HepG2 (cell line): ENCODE data around the gene SDHAF1. TPM values are rescaled to one million over a fixed set of nuclear protein-coding genes. Genes with fewer than 3 reads are reported as not detected.

Experiments used
- DMAP1 ChIP-seq: IDR thresholded peaks from 2 replicates; pipeline ENCODE4 v1.6.1; 2016
- DNMT3B ChIP-seq: conservative IDR thresholded peaks from 2 replicates; pipeline ENCODE4 v1.6.1; 2016; ENCODE audit warnings: missing biosample characterization, control low read depth
- ELF3 ChIP-seq: IDR thresholded peaks from 2 replicates; pipeline ENCODE4 v1.6.1; 2016; ENCODE audit warnings: missing genetic modification reagents, missing compliant biosample characterization
- FOSL2 ChIP-seq: sonication (generic); formaldehyde crosslinking; IDR thresholded peaks from 2 replicates; pipeline ENCODE4 v1.4.0; 2020; ENCODE audit warnings: missing genetic modification reagents
- HHEX ChIP-seq: IDR thresholded peaks from 2 replicates; pipeline ENCODE4 v1.6.1; 2016; ENCODE audit warnings: control low read depth
- JUND ChIP-seq: sonication (generic); formaldehyde crosslinking; IDR thresholded peaks from 2 replicates; pipeline ENCODE4 v1.8.0; 2022; ENCODE audit warnings: mild to moderate bottlenecking, missing genetic modification reagents
- KAT8 ChIP-seq: IDR thresholded peaks from 2 replicates; pipeline ENCODE4 v1.6.1; 2016; ENCODE audit warnings: missing genetic modification reagents, missing compliant biosample characterization
- KLF6 ChIP-seq: IDR thresholded peaks from 2 replicates; pipeline ENCODE4 v1.8.0; 2016; ENCODE audit warnings: missing biosample characterization, missing genetic modification reagents
- NONO ChIP-seq, 2 experiments: fragments of 450-650 bp in 1 of 2; sonication (generic) in 1 of 2; formaldehyde crosslinking in 1 of 2; IDR thresholded peaks in 1 of 2; conservative IDR thresholded peaks in 1 of 2; 2 replicates each; pipeline versions ENCODE4 v1.6.1 to v1.8.0; 2017 to 2022; ENCODE audit warnings: mild to moderate bottlenecking in 1 of 2, missing genetic modification reagents in 1 of 2, moderate library complexity in 1 of 2
- SIX4 ChIP-seq: sonication (generic); formaldehyde crosslinking; IDR thresholded peaks from 2 replicates; pipeline ENCODE4 v1.4.0; 2020; ENCODE audit warnings: missing genetic modification reagents
- SP1 ChIP-seq, 2 experiments: fragments of 450-650 bp in 1 of 2; sonication (generic) in 1 of 2; formaldehyde crosslinking in 1 of 2; IDR thresholded peaks; 2 replicates each; pipeline versions ENCODE4 v1.4.0 to v1.6.1; 2016 to 2020; ENCODE audit warnings: missing genetic modification reagents in 1 of 2
- ZC3H4 ChIP-seq: sonication (generic); formaldehyde crosslinking; IDR thresholded peaks from 2 replicates; pipeline ENCODE4 v1.4.0; 2020; ENCODE audit warnings: missing genetic modification reagents, borderline replicate concordance
- ZNF296 ChIP-seq: sonication (generic); formaldehyde crosslinking; conservative IDR thresholded peaks from 2 replicates; pipeline ENCODE4 v1.5.0; 2020; ENCODE audit warnings: mild to moderate bottlenecking, missing genetic modification reagents
- ZNF331 ChIP-seq: sonication (generic); formaldehyde crosslinking; IDR thresholded peaks from 2 replicates; pipeline ENCODE4 v1.4.0; 2020; ENCODE audit warnings: missing genetic modification reagents
- ZNF34 ChIP-seq: sonication (generic); formaldehyde crosslinking; IDR thresholded peaks from 2 replicates; pipeline ENCODE4 v1.4.0; 2020; ENCODE audit warnings: mild to moderate bottlenecking, missing genetic modification reagents, borderline replicate concordance
- ZNF724P ChIP-seq: sonication (generic); formaldehyde crosslinking; IDR thresholded peaks from 2 replicates; pipeline ENCODE4 v1.8.0; 2022; ENCODE audit warnings: missing genetic modification reagents, borderline replicate concordance
- ZNF747 ChIP-seq: sonication (generic); formaldehyde crosslinking; IDR thresholded peaks from 2 replicates; pipeline ENCODE4 v1.8.1; 2023; ENCODE audit warnings: missing genetic modification reagents, mild to moderate bottlenecking, borderline replicate concordance
- polyA plus RNA-seq, 8 experiments: library from polyadenylated mRNA; depleted of rRNA in 3 of 8; stranded (reverse) in 7 of 8; unstranded in 1 of 8; fragments of >200 nt; fragmentation: Illumina TruSeq in 4 of 8; extraction: Trizol in 4 of 8; gene quantifications; 2 replicates each; pipeline versions ENCODE4 v1.2.1 to v1.2.3, GENCODE V29; 2011 to 2016; ENCODE audit warnings: low read depth in 4 of 8, missing spikeins in 1 of 8, mixed read lengths in 1 of 8; ENCODE audit not compliant: insufficient read depth in 1 of 8
- total RNA-seq, 5 experiments: library from RNA; depleted of rRNA; stranded (reverse); fragments of >200 nt; fragmentation: Illumina TruSeq; extraction: Trizol; gene quantifications; 2 replicates each; pipeline ENCODE4 v1.2.3, GENCODE V29; 2016; ENCODE audit warnings: low read depth in 1 of 5
- TF ChIP-seq, protein P1 (sequence below): sonication (generic); formaldehyde crosslinking; IDR thresholded peaks from 2 replicates; pipeline ENCODE4 v1.4.0; 2020; ENCODE audit warnings: missing genetic modification reagents, borderline replicate concordance
- TF ChIP-seq, protein P2 (sequence below): IDR thresholded peaks from 2 replicates; pipeline ENCODE4 v1.6.1; 2016; ENCODE audit warnings: low read depth, borderline replicate concordance
- TF ChIP-seq, protein P3 (sequence below): sonication (generic); formaldehyde crosslinking; IDR thresholded peaks from 2 replicates; pipeline ENCODE4 v1.4.0; 2020; ENCODE audit warnings: missing genetic modification reagents, borderline replicate concordance
- TF ChIP-seq, protein P4 (sequence below): IDR thresholded peaks from 2 replicates; pipeline ENCODE4 v1.6.1; 2016
- TF ChIP-seq, protein P5 (sequence below): sonication (generic); formaldehyde crosslinking; IDR thresholded peaks from 2 replicates; pipeline ENCODE4 v1.8.0; 2022; ENCODE audit warnings: missing genetic modification reagents, mild to moderate bottlenecking, borderline replicate concordance

SDHAF1 gene
- total and polyA plus RNA-seq, 2 of the 13 experiments (the other 11 are each of a cell fraction or from before 2014, with no cell fraction given): 17.8 to 22.8 TPM

DNA sequence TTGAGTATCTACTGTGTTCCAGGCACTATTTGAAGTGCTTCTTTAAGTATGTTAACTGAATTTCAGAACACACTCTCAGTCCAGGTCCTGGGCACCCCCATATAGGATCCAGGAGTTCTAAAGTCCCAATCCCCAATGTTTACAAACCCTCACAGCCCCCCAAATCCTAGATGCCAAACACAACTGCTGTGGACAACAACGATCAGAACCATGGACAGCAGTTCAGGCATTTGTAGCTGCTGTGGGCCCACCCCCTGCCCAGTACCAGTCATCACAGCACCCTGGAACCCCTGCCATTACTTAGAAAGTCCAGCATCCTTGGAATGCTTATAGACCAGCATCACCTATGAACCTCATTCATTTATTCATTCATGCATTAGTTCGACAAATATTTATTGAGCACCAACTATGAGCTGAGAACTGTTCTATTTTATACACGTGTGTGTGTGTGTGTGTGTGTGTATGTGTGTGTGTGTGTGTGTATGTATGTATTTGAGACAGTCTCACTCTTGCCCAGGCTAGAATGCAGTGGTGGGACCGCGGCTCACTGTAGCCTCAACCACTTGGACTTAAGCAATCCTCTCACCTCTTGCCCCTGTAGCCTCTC lies 19.3 kb upstream of the SDHAF1 start (continued):
- TF ChIP-seq, protein P1, sequence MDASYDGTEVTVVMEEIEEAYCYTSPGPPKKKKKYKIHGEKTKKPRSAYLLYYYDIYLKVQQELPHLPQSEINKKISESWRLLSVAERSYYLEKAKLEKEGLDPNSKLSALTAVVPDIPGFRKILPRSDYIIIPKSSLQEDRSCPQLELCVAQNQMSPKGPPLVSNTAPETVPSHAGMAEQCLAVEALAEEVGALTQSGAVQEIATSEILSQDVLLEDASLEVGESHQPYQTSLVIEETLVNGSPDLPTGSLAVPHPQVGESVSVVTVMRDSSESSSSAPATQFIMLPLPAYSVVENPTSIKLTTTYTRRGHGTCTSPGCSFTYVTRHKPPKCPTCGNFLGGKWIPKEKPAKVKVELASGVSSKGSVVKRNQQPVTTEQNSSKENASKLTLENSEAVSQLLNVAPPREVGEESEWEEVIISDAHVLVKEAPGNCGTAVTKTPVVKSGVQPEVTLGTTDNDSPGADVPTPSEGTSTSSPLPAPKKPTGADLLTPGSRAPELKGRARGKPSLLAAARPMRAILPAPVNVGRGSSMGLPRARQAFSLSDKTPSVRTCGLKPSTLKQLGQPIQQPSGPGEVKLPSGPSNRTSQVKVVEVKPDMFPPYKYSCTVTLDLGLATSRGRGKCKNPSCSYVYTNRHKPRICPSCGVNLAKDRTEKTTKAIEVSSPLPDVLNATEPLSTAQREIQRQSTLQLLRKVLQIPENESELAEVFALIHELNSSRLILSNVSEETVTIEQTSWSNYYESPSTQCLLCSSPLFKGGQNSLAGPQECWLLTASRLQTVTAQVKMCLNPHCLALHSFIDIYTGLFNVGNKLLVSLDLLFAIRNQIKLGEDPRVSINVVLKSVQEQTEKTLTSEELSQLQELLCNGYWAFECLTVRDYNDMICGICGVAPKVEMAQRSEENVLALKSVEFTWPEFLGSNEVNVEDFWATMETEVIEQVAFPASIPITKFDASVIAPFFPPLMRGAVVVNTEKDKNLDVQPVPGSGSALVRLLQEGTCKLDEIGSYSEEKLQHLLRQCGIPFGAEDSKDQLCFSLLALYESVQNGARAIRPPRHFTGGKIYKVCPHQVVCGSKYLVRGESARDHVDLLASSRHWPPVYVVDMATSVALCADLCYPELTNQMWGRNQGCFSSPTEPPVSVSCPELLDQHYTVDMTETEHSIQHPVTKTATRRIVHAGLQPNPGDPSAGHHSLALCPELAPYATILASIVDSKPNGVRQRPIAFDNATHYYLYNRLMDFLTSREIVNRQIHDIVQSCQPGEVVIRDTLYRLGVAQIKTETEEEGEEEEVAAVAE (CRISPR knock-in tag): 0 out of 2 replicates have a peak, but pooled peaks have one; percentile 45
- TF ChIP-seq ZC3H4 (CRISPR knock-in tag): no peak
- TF ChIP-seq ZNF724P (CRISPR knock-in tag): no peak
- 0 out of 2 replicates have a peak, but pooled peaks have one; percentile 39 for TF ChIP-seq ZNF747 (CRISPR knock-in tag)
- TF ChIP-seq NONO (IDR thresholded peaks at IDR 0.05): no peak
- no peak for TF ChIP-seq NONO (CRISPR knock-in tag; conservative IDR thresholded peaks at IDR 0.05)
- TF ChIP-seq ZNF34 (CRISPR knock-in tag): no peak
- TF ChIP-seq ZNF331: 0 out of 2 replicates have a peak, but pooled peaks have one; percentile 20
- TF ChIP-seq FOSL2 (CRISPR knock-in tag): 0 out of 2 replicates have a peak, but pooled peaks have one; percentile 16
- no peak for TF ChIP-seq JUND (CRISPR knock-in tag)
- TF ChIP-seq ZNF296 (CRISPR knock-in tag): no peak
- TF ChIP-seq, protein P2, sequence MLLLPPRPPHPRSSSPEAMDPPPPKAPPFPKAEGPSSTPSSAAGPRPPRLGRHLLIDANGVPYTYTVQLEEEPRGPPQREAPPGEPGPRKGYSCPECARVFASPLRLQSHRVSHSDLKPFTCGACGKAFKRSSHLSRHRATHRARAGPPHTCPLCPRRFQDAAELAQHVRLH (CRISPR knock-in tag): 0 out of 2 replicates have a peak, but pooled peaks have one; percentile 26
- TF ChIP-seq SIX4 (CRISPR knock-in tag): 0 out of 2 replicates have a peak, but pooled peaks have one; percentile 35
- 0 out of 2 replicates have a peak, but pooled peaks have one; percentile 51 for TF ChIP-seq KLF6 (CRISPR knock-in tag)
- TF ChIP-seq, protein P3, sequence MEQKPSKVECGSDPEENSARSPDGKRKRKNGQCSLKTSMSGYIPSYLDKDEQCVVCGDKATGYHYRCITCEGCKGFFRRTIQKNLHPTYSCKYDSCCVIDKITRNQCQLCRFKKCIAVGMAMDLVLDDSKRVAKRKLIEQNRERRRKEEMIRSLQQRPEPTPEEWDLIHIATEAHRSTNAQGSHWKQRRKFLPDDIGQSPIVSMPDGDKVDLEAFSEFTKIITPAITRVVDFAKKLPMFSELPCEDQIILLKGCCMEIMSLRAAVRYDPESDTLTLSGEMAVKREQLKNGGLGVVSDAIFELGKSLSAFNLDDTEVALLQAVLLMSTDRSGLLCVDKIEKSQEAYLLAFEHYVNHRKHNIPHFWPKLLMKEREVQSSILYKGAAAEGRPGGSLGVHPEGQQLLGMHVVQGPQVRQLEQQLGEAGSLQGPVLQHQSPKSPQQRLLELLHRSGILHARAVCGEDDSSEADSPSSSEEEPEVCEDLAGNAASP (CRISPR knock-in tag): 0 out of 2 replicates have a peak, but pooled peaks have one; percentile 26
- TF ChIP-seq, protein P4, sequence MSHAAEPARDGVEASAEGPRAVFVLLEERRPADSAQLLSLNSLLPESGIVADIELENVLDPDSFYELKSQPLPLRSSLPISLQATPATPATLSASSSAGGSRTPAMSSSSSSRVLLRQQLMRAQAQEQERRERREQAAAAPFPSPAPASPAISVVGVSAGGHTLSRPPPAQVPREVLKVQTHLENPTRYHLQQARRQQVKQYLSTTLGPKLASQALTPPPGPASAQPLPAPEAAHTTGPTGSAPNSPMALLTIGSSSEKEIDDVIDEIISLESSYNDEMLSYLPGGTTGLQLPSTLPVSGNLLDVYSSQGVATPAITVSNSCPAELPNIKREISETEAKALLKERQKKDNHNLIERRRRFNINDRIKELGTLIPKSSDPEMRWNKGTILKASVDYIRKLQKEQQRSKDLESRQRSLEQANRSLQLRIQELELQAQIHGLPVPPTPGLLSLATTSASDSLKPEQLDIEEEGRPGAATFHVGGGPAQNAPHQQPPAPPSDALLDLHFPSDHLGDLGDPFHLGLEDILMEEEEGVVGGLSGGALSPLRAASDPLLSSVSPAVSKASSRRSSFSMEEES (CRISPR knock-in tag): peak; percentile 50
- TF ChIP-seq KAT8: no peak
- 0 out of 2 replicates have a peak, but pooled peaks have one; percentile 16 for TF ChIP-seq ELF3 (CRISPR knock-in tag)
- no peak for TF ChIP-seq HHEX
- TF ChIP-seq DNMT3B: peak; percentile 59; the same call in 1 of the 2 replicates
- TF ChIP-seq DMAP1 (CRISPR knock-in tag): no peak
- TF ChIP-seq, protein P5, sequence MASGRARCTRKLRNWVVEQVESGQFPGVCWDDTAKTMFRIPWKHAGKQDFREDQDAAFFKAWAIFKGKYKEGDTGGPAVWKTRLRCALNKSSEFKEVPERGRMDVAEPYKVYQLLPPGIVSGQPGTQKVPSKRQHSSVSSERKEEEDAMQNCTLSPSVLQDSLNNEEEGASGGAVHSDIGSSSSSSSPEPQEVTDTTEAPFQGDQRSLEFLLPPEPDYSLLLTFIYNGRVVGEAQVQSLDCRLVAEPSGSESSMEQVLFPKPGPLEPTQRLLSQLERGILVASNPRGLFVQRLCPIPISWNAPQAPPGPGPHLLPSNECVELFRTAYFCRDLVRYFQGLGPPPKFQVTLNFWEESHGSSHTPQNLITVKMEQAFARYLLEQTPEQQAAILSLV (CRISPR knock-in tag): no peak
- TF ChIP-seq SP1 (IDR thresholded peaks at IDR 0.05): no peak
- no peak for TF ChIP-seq SP1 (CRISPR knock-in tag; IDR thresholded peaks at IDR 0.05)
